OCI-LY3 (cell line): ENCODE results near the gene ZBTB43.

Source experiments
- H2AFZ ChIP-seq: fragments of 200-600, 300-600 bp; shearing (Covaris generic); 2 replicates; pipeline ENCODE4 v1.6.0; 2014; ENCODE audit warnings: antibody characterized with exemption, low read depth, low read length
- H3K27ac ChIP-seq: fragments of 200-600, 300-600 bp; sonication (generic); 2 replicates; pipeline ENCODE4 v1.5.1; 2014; ENCODE audit warnings: mild to moderate bottlenecking, low read length, moderate library complexity, mixed read lengths
- H3K27me3 ChIP-seq: fragments of 200-600, 300-600 bp; sonication (generic); 2 replicates; pipeline ENCODE4 v1.6.1; 2014; ENCODE audit warnings: low read depth, low read length, mixed read lengths
- H3K36me3 ChIP-seq: fragments of 200-600, 300-600 bp; sonication (generic); replicated peaks from 2 replicates; pipeline ENCODE3; 2014; ENCODE audit warnings: low read depth, low read length, mixed read lengths
- H3K4me1 ChIP-seq: fragments of 300-600, 200-600 bp; sonication (generic); 2 replicates; pipeline ENCODE4 v1.6.1; 2014; ENCODE audit warnings: low read length, mixed read lengths
- H3K4me2 ChIP-seq: fragments of 200-600, 300-600 bp; sonication (generic); 2 replicates; pipeline ENCODE4 v1.6.1; 2014; ENCODE audit warnings: low read length, mixed read lengths
- H3K4me3 ChIP-seq: fragments of 300-600, 200-600 bp; sonication (generic); 2 replicates; pipeline ENCODE4 v1.5.1; 2014; ENCODE audit warnings: antibody characterized with exemption, mild to moderate bottlenecking, low read length, moderate library complexity
- H3K79me2 ChIP-seq: fragments of 300-600, 200-600 bp; shearing (Covaris generic); 2 replicates; pipeline ENCODE4 v1.6.1; 2014; ENCODE audit warnings: mild to moderate bottlenecking, low read length, mixed read lengths
- H3K9ac ChIP-seq: fragments of 300-600, 200-600 bp; shearing (Covaris generic); 2 replicates; pipeline ENCODE4 v1.6.0; 2014; ENCODE audit warnings: mild to moderate bottlenecking, low read length, moderate library complexity
- H3K9me3 ChIP-seq: fragments of 200-600, 300-600 bp; shearing (Covaris generic); 2 replicates; pipeline ENCODE4 v1.6.1; 2014; ENCODE audit warnings: low read length, mixed read lengths; ENCODE audit not compliant: insufficient read depth
- H4K20me1 ChIP-seq: fragments of 200-600, 300-600 bp; sonication (generic); 2 replicates; pipeline ENCODE4 v1.6.1; 2016; ENCODE audit warnings: low read length, mixed read lengths; ENCODE audit not compliant: insufficient read depth
- EZH2phosphoT487 ChIP-seq: fragments of 200-600 bp; shearing (Covaris generic); IDR thresholded peaks from 2 replicates; pipeline ENCODE4 v1.6.1; 2018; ENCODE audit warnings: antibody characterized with exemption, mixed run types, low read depth
- TF ChIP-seq, protein P1 (sequence below): fragments of 200-600, 300-600 bp; sonication (generic); IDR thresholded peaks from 2 replicates; pipeline ENCODE4 v1.5.1; 2014; ENCODE audit warnings: antibody characterized with exemption, low read length, low read depth

The ZBTB43 gene

DNA sequence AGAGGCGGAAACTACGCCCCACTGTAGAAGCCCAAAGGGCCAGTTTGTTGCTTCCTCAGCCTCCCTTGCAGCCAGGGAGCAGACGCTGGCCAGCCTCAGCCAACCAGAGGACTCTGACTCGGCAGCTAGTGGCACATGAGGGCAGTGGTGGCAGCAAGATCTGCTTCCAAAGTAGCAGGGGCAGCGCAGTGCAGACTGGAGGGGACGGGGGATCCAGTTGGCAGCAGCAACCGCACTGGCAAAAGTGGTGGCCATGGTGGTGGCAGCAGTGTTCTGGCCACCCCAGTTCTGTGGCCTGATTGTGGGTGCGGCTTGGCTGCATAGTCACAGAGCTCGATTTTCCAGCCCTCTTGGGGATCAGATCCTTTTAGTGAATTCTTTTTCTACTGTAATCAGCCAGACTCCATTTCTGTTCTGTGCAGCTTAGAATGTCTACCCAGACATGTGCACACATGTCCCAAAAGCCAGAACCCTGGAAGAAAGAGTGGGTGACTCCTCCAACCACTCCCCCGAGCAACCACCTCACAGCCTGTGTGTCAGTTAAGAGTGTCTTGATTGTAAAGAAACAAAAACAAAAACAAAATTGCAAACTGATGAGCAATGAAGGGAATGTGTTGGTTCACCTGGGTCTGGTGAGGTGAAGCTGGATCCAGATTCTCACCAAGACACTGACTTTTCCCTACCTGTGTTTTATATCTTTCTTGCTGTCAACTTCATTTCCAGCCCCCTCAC is 11.0 kb upstream of the ZBTB43 start:
- TF ChIP-seq EZH2phosphoT487, result no peak
- TF ChIP-seq, protein P1, sequence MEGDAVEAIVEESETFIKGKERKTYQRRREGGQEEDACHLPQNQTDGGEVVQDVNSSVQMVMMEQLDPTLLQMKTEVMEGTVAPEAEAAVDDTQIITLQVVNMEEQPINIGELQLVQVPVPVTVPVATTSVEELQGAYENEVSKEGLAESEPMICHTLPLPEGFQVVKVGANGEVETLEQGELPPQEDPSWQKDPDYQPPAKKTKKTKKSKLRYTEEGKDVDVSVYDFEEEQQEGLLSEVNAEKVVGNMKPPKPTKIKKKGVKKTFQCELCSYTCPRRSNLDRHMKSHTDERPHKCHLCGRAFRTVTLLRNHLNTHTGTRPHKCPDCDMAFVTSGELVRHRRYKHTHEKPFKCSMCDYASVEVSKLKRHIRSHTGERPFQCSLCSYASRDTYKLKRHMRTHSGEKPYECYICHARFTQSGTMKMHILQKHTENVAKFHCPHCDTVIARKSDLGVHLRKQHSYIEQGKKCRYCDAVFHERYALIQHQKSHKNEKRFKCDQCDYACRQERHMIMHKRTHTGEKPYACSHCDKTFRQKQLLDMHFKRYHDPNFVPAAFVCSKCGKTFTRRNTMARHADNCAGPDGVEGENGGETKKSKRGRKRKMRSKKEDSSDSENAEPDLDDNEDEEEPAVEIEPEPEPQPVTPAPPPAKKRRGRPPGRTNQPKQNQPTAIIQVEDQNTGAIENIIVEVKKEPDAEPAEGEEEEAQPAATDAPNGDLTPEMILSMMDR, result no peak
- no peaks in the 10 kb centered on the region for H3K36me3 ChIP-seq
- no peaks in the 10 kb centered on the region for H3K4me1 ChIP-seq
- H3K4me2 ChIP-seq, result no peak overlapping the region
- peaks cover 21% of the 10 kb centered on the region for H3K27me3 ChIP-seq
- no peak overlapping the region for H3K27ac ChIP-seq
- H2AFZ ChIP-seq, result no peak overlapping the region
- no peak overlapping the region for H3K4me3 ChIP-seq
- no peak overlapping the region for H3K9ac ChIP-seq
- H3K9me3 ChIP-seq, result no peaks in the 10 kb centered on the region
- H4K20me1 ChIP-seq, result no peaks in the 10 kb centered on the region
- H3K79me2 ChIP-seq, result no peaks in the 10 kb centered on the region

DNA sequence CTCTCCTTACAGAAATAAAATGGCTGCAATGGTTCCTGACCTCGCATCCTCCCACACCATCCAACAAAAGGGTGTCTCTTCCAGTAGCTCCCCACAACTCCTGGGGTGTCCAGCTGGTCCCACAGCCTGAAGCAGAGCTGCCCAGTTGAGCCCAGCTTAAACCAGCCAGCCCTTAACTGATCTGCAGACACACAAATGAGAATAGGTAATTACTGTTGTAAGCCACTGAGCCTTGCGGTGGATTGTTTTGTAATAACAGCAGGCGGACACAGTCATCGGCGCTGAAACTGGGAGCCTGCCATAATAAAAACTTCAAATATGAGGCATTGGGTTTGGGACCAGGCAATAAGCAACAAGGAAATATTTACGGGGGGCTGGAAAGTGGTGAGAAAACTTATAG is 10.4 kb upstream of the ZBTB43 start:
- Histone ChIP-seq H3K4me1 (no peaks in the 10 kb centered on the region), H3K9ac (no peak overlapping the region), H2AFZ (no peak overlapping the region), H3K36me3 (no peaks in the 10 kb centered on the region), H3K4me3 (no peak overlapping the region), H3K27ac (no peak overlapping the region), H3K9me3 (no peaks in the 10 kb centered on the region), H3K79me2 (no peaks in the 10 kb centered on the region), H4K20me1 (no peaks in the 10 kb centered on the region), H3K27me3 (peaks cover 20% of the 10 kb centered on the region; the same call in 1 of the 2 replicates), H3K4me2 (no peak overlapping the region)
- TF ChIP-seq, protein P1, result no peak
- TF ChIP-seq EZH2phosphoT487, result no peak

GRCh38 chr9:126796758-126797157 is 8.1 kb upstream of the ZBTB43 start:
- no peak overlapping the region for H3K4me2 ChIP-seq
- TF ChIP-seq EZH2phosphoT487, result no peak
- TF ChIP-seq, protein P1, result no peak
- H3K27me3 ChIP-seq, result 0 out of 2 replicates have a peak, but pooled peaks cover 8% of the 10 kb centered on the region
- H3K79me2 ChIP-seq, result no peaks in the 10 kb centered on the region
- H4K20me1 ChIP-seq, result no peaks in the 10 kb centered on the region
- no peaks in the 10 kb centered on the region for H3K36me3 ChIP-seq
- H3K4me3 ChIP-seq, result no peak overlapping the region
- H2AFZ ChIP-seq, result no peak overlapping the region
- no peaks in the 10 kb centered on the region for H3K9me3 ChIP-seq
- H3K27ac ChIP-seq, result no peak overlapping the region
- no peaks in the 10 kb centered on the region for H3K4me1 ChIP-seq
- no peak overlapping the region for H3K9ac ChIP-seq

DNA sequence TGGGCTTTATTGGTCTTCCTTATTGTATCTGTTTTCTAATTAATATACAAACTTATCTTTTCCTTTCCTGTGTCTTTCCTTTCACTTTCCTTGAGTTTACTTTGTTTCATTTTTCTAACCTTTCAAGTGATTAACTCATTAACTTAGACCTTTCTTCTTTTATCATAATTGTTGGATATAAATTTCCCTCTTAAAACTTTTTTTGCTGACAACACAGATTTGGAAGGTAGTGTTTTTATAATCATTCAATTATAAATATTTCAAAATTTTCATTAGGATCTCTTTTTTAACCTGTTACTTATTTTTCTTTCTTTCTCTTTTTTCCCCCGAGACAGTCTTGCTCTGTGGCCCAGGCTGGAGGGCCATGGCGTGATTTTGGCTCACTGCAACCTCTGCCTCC is 6.9 kb upstream of the ZBTB43 start:
- Histone ChIP-seq H3K4me1 (no peaks in the 10 kb centered on the region), H4K20me1 (no peaks in the 10 kb centered on the region), H3K79me2 (no peaks in the 10 kb centered on the region), H3K27ac (no peak overlapping the region), H2AFZ (no peak overlapping the region), H3K9me3 (no peaks in the 10 kb centered on the region), H3K4me3 (no peak overlapping the region), H3K36me3 (no peaks in the 10 kb centered on the region), H3K9ac (no peak overlapping the region), H3K4me2 (no peak overlapping the region), H3K27me3 (0 out of 2 replicates have a peak, but pooled peaks cover 6% of the 10 kb centered on the region)
- TF ChIP-seq EZH2phosphoT487, result no peak
- TF ChIP-seq, protein P1, result no peak
